ENCODE results near the gene ARHGAP23. TPM values are rescaled to one million over a fixed set of nuclear protein-coding genes. Genes with fewer than 3 reads are reported as not detected.
A peak's percentile ranks its signal among the peaks of the same experiment; 100 is the strongest.

ARHGAP23 gene
- total RNA-seq, 1 experiment from 2014 or later = 83.5 TPM

DNA sequence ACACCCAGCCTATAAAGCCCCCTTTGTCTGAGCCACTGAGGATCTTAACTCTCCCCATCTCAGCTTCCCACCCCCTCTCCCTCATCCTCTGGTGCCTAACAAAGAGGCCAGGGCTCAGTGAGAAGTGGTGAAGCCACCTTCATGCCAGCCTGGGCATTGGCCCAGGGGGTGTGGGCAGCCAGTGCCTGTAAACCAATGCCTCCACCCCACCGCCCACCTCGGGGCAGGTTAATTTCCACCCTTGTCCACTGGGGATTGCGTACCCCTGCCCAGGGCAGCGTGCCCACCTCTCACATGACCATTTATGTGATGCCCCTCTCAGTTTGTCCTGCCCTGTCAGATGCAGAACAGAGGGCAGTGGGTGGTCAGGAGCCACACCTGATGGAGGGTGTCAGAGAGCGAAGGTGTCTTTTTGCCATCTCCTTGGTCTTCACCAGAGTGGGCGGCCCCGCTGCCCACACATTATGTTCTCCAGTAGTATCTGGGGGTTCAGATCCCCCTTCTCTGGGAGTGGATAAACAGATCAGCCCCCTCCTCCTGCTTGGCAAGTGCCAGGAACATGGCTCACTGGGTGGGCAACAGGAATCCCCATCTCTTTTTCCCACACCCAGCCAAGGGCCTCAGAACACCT is 10.1 kb upstream of the ARHGAP23 start:
- Mint-ChIP-seq H3K27ac (ENCODE audit: unreplicated experiment) (no peak overlapping the region), H3K4me1 (ENCODE audit: low read depth, unreplicated experiment) (peaks cover 14% of the 10 kb centered on the region), H3K4me3 (ENCODE audit: unreplicated experiment) (peak overlapping the region; percentile 81), H3K27me3 (ENCODE audit: insufficient read depth, unreplicated experiment) (no peaks in the 10 kb centered on the region), H3K36me3 (ENCODE audit: insufficient read depth, unreplicated experiment) (peaks cover 7% of the 10 kb centered on the region), H3K9me3 (ENCODE audit: unreplicated experiment) (no peaks in the 10 kb centered on the region)
- POLR2A ChIA-PET = no interaction called here
- no peak overlapping the region for H3K4me3 ChIP-seq (ENCODE audit: low read depth, low read length)
- H3K27me3 ChIP-seq (replicated peaks; ENCODE audit: control insufficient read depth, insufficient read depth, low read length) = no peaks in the 10 kb centered on the region
- intact Hi-C loops (cut with micrococcal nuclease; ENCODE audit: unreplicated experiment) = no loop called here
- CTCF ChIA-PET = interaction anchor here (0.6 to 1.1 kb wide), 2 partner anchors 57 to 269 kb away, joined by 3 to 9 read pairs; no protein-coding TSS in a partner anchor
- TF ChIP-seq, protein P1, sequence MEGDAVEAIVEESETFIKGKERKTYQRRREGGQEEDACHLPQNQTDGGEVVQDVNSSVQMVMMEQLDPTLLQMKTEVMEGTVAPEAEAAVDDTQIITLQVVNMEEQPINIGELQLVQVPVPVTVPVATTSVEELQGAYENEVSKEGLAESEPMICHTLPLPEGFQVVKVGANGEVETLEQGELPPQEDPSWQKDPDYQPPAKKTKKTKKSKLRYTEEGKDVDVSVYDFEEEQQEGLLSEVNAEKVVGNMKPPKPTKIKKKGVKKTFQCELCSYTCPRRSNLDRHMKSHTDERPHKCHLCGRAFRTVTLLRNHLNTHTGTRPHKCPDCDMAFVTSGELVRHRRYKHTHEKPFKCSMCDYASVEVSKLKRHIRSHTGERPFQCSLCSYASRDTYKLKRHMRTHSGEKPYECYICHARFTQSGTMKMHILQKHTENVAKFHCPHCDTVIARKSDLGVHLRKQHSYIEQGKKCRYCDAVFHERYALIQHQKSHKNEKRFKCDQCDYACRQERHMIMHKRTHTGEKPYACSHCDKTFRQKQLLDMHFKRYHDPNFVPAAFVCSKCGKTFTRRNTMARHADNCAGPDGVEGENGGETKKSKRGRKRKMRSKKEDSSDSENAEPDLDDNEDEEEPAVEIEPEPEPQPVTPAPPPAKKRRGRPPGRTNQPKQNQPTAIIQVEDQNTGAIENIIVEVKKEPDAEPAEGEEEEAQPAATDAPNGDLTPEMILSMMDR (IDR thresholded peaks at IDR 0.05; ENCODE audit: insufficient read depth in 1 of 2, low read depth in 1 of 2, low read length in 1 of 2, severe bottlenecking in 1 of 2, unreplicated experiment in 1 of 2) = no peak
- H3K4me1 ChIP-seq = peaks cover 23% of the 10 kb centered on the region
- H3K36me3 ChIP-seq (ENCODE audit: control insufficient read depth, insufficient read depth, low read length) = no peaks in the 10 kb centered on the region
- no peaks in the 10 kb centered on the region for H3K9me3 ChIP-seq
- BruUV-seq (replicated peaks) = no TSS peak
- no peak for DNase-seq

- intact Hi-C loops (cut with micrococcal nuclease; ENCODE audit: unreplicated experiment) = no loop called here
- Histone ChIP-seq H3K27me3 (replicated peaks; ENCODE audit: control insufficient read depth, insufficient read depth, low read length) (no peaks in the 10 kb centered on the region), H3K36me3 (ENCODE audit: control insufficient read depth, insufficient read depth, low read length) (no peaks in the 10 kb centered on the region), H3K9me3 (no peaks in the 10 kb centered on the region), H3K4me3 (ENCODE audit: low read depth, low read length) (peak overlapping the region; percentile 30), H3K4me1 (peaks cover 23% of the 10 kb centered on the region)
- Mint-ChIP-seq H3K4me1 (ENCODE audit: low read depth, unreplicated experiment) (peaks cover 14% of the 10 kb centered on the region), H3K4me3 (ENCODE audit: unreplicated experiment) (peak overlapping the region; percentile 81), H3K27ac (ENCODE audit: unreplicated experiment) (no peak overlapping the region), H3K36me3 (ENCODE audit: insufficient read depth, unreplicated experiment) (peaks cover 7% of the 10 kb centered on the region), H3K27me3 (ENCODE audit: insufficient read depth, unreplicated experiment) (no peaks in the 10 kb centered on the region), H3K9me3 (ENCODE audit: unreplicated experiment) (no peaks in the 10 kb centered on the region)
- BruUV-seq (replicated peaks) = no TSS peak
- TF ChIP-seq, protein P1 (IDR thresholded peaks at IDR 0.05; ENCODE audit: insufficient read depth in 1 of 2, low read depth in 1 of 2, low read length in 1 of 2, severe bottlenecking in 1 of 2, unreplicated experiment in 1 of 2) = no peak
- DNase-seq = peak in 1 of 2 experiments; percentile 36
- POLR2A ChIA-PET = no interaction called here
- CTCF ChIA-PET = interaction anchor here (0.5 to 1.6 kb wide), 6 partner anchors 56 to 268 kb away, joined by 3 to 9 read pairs (median 4); no protein-coding TSS in a partner anchor
These were observed 9.4 kb upstream of the ARHGAP23 start for GRCh38 chr17:38418693-38419507.

- H3K4me3 ChIP-seq (ENCODE audit: low read depth, low read length) = peak overlapping the region; percentile 30
- no TSS peak for BruUV-seq (replicated peaks)
- peak in 1 of 2 experiments; percentile 31 for DNase-seq
- Mint-ChIP-seq H3K27me3 (ENCODE audit: insufficient read depth, unreplicated experiment) (no peaks in the 10 kb centered on the region), H3K36me3 (ENCODE audit: insufficient read depth, unreplicated experiment) (peaks cover 7% of the 10 kb centered on the region), H3K4me1 (ENCODE audit: low read depth, unreplicated experiment) (peaks cover 14% of the 10 kb centered on the region), H3K27ac (ENCODE audit: unreplicated experiment) (no peak overlapping the region), H3K9me3 (ENCODE audit: unreplicated experiment) (no peaks in the 10 kb centered on the region), H3K4me3 (ENCODE audit: unreplicated experiment) (peak overlapping the region; percentile 81)
- peaks cover 23% of the 10 kb centered on the region for H3K4me1 ChIP-seq
- H3K27me3 ChIP-seq (replicated peaks; ENCODE audit: control insufficient read depth, insufficient read depth, low read length) = no peaks in the 10 kb centered on the region
- intact Hi-C loops (cut with micrococcal nuclease; ENCODE audit: unreplicated experiment) = no loop called here
- TF ChIP-seq, protein P1 (IDR thresholded peaks at IDR 0.05; ENCODE audit: insufficient read depth in 1 of 2, low read depth in 1 of 2, low read length in 1 of 2, severe bottlenecking in 1 of 2, unreplicated experiment in 1 of 2) = no peak
- CTCF ChIA-PET = interaction anchor here (0.5 to 1.6 kb wide), 4 partner anchors 67 to 165 kb away, joined by 3 to 5 read pairs (median 4); no protein-coding TSS in a partner anchor
- H3K36me3 ChIP-seq (ENCODE audit: control insufficient read depth, insufficient read depth, low read length) = no peaks in the 10 kb centered on the region
- POLR2A ChIA-PET = no interaction called here
- no peaks in the 10 kb centered on the region for H3K9me3 ChIP-seq
These were observed 8.7 kb upstream of the ARHGAP23 start for GRCh38 chr17:38419508-38419981.
